PC-3 (cell line): ENCODE results near the gene HLA-DPA1. TPM values are rescaled to one million over a fixed set of nuclear protein-coding genes. Genes with fewer than 3 reads are reported as not detected.
"Not testable (repeated sequence)": the region's sequence is repeated elsewhere in the genome, so short reads cannot be mapped to it uniquely, and the experiment has no call there.

Source experiments
- ATAC-seq: fragments of 200-7000 bp; cut with Tn5 transposase; 2 replicates; pipeline ENCODE4 v1.9.1; 2020; ENCODE audit warnings: mild to moderate bottlenecking, moderate library complexity
- BruUV-seq: library from RNA; stranded (reverse); fragments of 400-500 nt; replicated peaks from 2 replicates; lab custom pipeline; 2021; lab: Mats Ljungman, UMichigan
- CTCF ChIA-PET: fragments of 300-600 bp; sonication (Branson Sonifier 250); formaldehyde crosslinking; loops from one replicate; lab custom pipeline; 2022; ENCODE audit warnings: antibody characterized with exemption; lab: Charles Lee
- POLR2A ChIA-PET: fragments of 300-600 bp; sonication (Branson Sonifier 250); formaldehyde crosslinking; loops from one replicate; lab custom pipeline; 2022; ENCODE audit warnings: antibody characterized with exemption; ENCODE audit not compliant: unreplicated experiment; lab: Charles Lee
- DNase-seq: peaks from one replicate; pipeline ENCODE4 v3.0.0-alpha.2; 2015
- H2AFZ ChIP-seq: fragments of 300-600 bp; sonication (generic); 2 replicates; pipeline ENCODE4 v1.6.0; 2016; ENCODE audit warnings: antibody characterized with exemption, low read length
- H3F3A ChIP-seq: fragments of 300-600 bp; sonication (generic); one replicate; pipeline ENCODE4 v1.6.0; 2017; ENCODE audit warnings: antibody characterized with exemption, low read length, control low read depth, mild to moderate bottlenecking; ENCODE audit not compliant: unreplicated experiment
- H3K27ac ChIP-seq: fragments of 300-600 bp; sonication (generic); 2 replicates; pipeline ENCODE4 v1.5.1; 2016; ENCODE audit warnings: mild to moderate bottlenecking, low read length
- H3K27me3 ChIP-seq: fragments of 300-600 bp; sonication (generic); 2 replicates; pipeline ENCODE4 v1.6.1; 2016; ENCODE audit warnings: low read length, mixed read lengths
- H3K36me3 ChIP-seq: fragments of 300-600 bp; sonication (generic); 2 replicates; pipeline ENCODE4 v1.6.1; 2016; ENCODE audit warnings: low read depth, mixed run types, low read length, mixed read lengths
- H3K4me1 ChIP-seq: fragments of 300-600 bp; sonication (generic); 2 replicates; pipeline ENCODE4 v1.5.1; 2016; ENCODE audit warnings: low read length; ENCODE audit not compliant: insufficient read depth
- H3K4me2 ChIP-seq: fragments of 300-600 bp; sonication (generic); 2 replicates; pipeline ENCODE4 v1.6.0; 2016; ENCODE audit warnings: low read length
- H3K4me3 ChIP-seq: fragments of 300-600 bp; sonication (generic); 2 replicates; pipeline ENCODE4 v1.5.1; 2016; ENCODE audit warnings: mild to moderate bottlenecking, low read length, mixed read lengths
- H3K79me2 ChIP-seq: fragments of 300-600 bp; sonication (generic); 2 replicates; pipeline ENCODE4 v1.6.1; 2017; ENCODE audit warnings: low read length, mixed read lengths
- H3K9ac ChIP-seq: fragments of 300-600 bp; sonication (generic); 2 replicates; pipeline ENCODE4 v1.6.0; 2016; ENCODE audit warnings: mild to moderate bottlenecking, low read length
- H3K9me2 ChIP-seq: fragments of 300-600 bp; sonication (generic); replicated peaks from 2 replicates; pipeline ENCODE4 v1.6.1; 2016; ENCODE audit warnings: mixed run types, low read length, mixed read lengths
- H3K9me3 ChIP-seq: fragments of 300-600 bp; sonication (generic); 2 replicates; pipeline ENCODE4 v1.6.1; 2016; ENCODE audit warnings: low read length, mixed read lengths
- H4K20me1 ChIP-seq: fragments of 300-600 bp; sonication (generic); 2 replicates; pipeline ENCODE4 v1.6.1; 2016; ENCODE audit warnings: low read length, mixed read lengths
- EZH2 ChIP-seq: fragments of 300-600 bp; sonication (generic); IDR thresholded peaks from one replicate; pipeline ENCODE4 v1.6.1; 2017; ENCODE audit warnings: antibody characterized with exemption, mild to moderate bottlenecking, low read length; ENCODE audit not compliant: unreplicated experiment
- EZH2phosphoT487 ChIP-seq: fragments of 300-600 bp; sonication (generic); IDR thresholded peaks from 2 replicates; pipeline ENCODE4 v1.6.1; 2018; ENCODE audit warnings: mild to moderate bottlenecking, antibody characterized with exemption, low read length, borderline replicate concordance
- intact Hi-C: fragments of 100-400 bp; cut with micrococcal nuclease; formaldehyde crosslinking; loops from 2 replicates; pipeline ENCODE4 v1.9.0; 2023
- total RNA-seq: library from RNA; depleted of rRNA; stranded (reverse); fragments of >200 nt; gene quantifications from 2 replicates; pipeline ENCODE4 v1.2.3, GENCODE V29; 2014
- TF ChIP-seq, protein P1 (sequence below): fragments of 300-600 bp; sonication (generic); conservative IDR thresholded peaks from 2 replicates; pipeline ENCODE4 v1.5.1; 2017; ENCODE audit warnings: antibody characterized with exemption, low read depth, mild to moderate bottlenecking, low read length

HLA-DPA1 gene
- total RNA-seq, 1 experiment from 2014 or later: not detected

DNA sequence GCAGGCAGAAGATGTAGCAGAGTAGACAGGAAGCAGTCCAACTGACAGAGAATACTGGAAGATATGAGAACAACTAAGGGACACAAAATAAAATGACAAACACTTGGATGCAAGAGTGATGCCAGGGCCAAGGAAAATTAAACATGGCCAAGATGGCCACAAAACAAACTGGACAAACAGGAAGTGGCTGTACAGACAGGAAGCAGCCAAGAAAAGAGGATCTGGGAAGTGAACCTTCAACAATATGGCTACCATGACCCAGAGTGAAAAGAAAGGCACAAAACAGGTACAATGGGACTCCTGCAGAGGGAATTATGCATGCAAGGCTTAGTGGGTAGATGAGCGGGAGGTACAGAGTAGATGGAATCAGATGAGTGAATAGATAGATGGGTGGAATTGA, 31.4 kb upstream of the HLA-DPA1 start:
- TF ChIP-seq EZH2phosphoT487 (no peak), EZH2 (no peak)
- TF ChIP-seq, protein P1, sequence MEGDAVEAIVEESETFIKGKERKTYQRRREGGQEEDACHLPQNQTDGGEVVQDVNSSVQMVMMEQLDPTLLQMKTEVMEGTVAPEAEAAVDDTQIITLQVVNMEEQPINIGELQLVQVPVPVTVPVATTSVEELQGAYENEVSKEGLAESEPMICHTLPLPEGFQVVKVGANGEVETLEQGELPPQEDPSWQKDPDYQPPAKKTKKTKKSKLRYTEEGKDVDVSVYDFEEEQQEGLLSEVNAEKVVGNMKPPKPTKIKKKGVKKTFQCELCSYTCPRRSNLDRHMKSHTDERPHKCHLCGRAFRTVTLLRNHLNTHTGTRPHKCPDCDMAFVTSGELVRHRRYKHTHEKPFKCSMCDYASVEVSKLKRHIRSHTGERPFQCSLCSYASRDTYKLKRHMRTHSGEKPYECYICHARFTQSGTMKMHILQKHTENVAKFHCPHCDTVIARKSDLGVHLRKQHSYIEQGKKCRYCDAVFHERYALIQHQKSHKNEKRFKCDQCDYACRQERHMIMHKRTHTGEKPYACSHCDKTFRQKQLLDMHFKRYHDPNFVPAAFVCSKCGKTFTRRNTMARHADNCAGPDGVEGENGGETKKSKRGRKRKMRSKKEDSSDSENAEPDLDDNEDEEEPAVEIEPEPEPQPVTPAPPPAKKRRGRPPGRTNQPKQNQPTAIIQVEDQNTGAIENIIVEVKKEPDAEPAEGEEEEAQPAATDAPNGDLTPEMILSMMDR: no peak
- no peak for DNase-seq
- Histone ChIP-seq H3F3A (no peaks in the 10 kb centered on the region), H3K9me3 (0 out of 2 replicates have a peak, but pooled peaks cover 6% of the 10 kb centered on the region), H3K9ac (no peak overlapping the region), H3K79me2 (no peaks in the 10 kb centered on the region), H3K4me1 (no peaks in the 10 kb centered on the region), H3K4me2 (no peak overlapping the region), H3K27me3 (peaks cover 31% of the 10 kb centered on the region), H3K9me2 (no peaks in the 10 kb centered on the region), H4K20me1 (no peaks in the 10 kb centered on the region), H3K27ac (no peak overlapping the region), H3K36me3 (no peaks in the 10 kb centered on the region), H3K4me3 (no peak overlapping the region), H2AFZ (no peak overlapping the region)
- ChIA-PET POLR2A (no interaction called here), CTCF (no interaction called here)
- ATAC-seq: no peak
- no TSS peak for BruUV-seq
- intact Hi-C loops: no loop called here

DNA sequence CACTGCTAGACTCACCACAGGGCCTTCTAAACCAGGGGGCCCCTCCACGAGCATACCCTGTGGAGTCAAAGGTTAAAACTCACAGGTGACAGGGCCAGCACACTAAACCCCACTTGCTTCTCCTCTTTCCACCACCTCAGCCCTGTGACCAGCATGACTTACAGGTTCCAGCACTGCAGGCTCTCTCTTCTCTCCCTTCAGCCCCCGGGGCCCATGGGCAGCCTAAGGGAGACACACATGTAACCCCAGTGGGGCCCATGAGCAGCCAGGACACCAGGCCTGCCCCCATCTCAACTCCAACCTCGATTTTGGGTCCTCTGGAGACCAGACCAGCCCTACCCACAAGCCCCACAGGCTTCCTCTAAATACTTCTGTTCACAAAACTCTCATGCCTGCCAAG, 30.3 kb upstream of the HLA-DPA1 start:
- H2AFZ ChIP-seq: no peak overlapping the region
- ATAC-seq (no peak), DNase-seq (no peak)
- no peaks in the 10 kb centered on the region for H3K4me1 ChIP-seq
- ChIA-PET POLR2A (no interaction called here), CTCF (no interaction called here)
- H3K27ac ChIP-seq: no peak overlapping the region
- no peaks in the 10 kb centered on the region for H3K79me2 ChIP-seq
- no peaks in the 10 kb centered on the region for H3F3A ChIP-seq
- no peaks in the 10 kb centered on the region for H4K20me1 ChIP-seq
- TF ChIP-seq EZH2 (no peak), EZH2phosphoT487 (no peak)
- TF ChIP-seq, protein P1: no peak
- intact Hi-C loops: no loop called here
- H3K4me3 ChIP-seq: no peak overlapping the region
- peaks cover 20% of the 10 kb centered on the region for H3K27me3 ChIP-seq
- no peaks in the 10 kb centered on the region for H3K36me3 ChIP-seq
- H3K4me2 ChIP-seq: no peak overlapping the region
- BruUV-seq: no TSS peak
- H3K9ac ChIP-seq: no peak overlapping the region
- H3K9me3 ChIP-seq: 0 out of 2 replicates have a peak, but pooled peaks cover 6% of the 10 kb centered on the region
- no peaks in the 10 kb centered on the region for H3K9me2 ChIP-seq

DNA sequence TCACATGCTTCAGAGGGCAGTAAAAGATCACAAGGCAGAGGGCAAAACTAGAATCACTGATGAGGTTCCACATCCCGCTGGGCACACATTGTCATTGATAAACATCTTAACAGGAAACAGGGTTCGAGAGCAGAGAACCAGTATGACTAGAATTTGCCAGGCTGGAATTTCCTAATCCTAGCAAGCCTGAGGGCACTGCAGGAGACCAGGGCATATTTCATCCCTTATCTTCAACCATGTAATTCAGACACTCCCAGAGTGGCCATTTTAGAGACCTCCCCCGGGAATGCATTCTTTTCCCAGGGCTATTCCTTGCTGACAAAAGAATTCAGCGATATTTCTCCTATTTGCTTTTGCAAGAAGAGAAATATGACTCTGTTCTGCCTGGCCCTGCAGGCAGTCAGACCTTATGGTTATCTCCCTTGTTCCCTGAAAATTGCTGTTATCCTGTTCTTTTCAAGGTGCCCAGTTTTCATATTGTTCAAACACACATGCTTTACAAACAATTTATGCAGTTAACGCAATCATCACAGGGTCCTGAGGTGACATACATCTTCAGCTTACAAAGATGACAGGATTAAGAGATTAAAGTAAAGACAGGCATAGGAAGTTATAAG, 27.8 kb upstream of the HLA-DPA1 start:
- H3K9ac ChIP-seq, DNase-seq, intact Hi-C loops, H2AFZ ChIP-seq, POLR2A ChIA-PET, H4K20me1 ChIP-seq, H3K27ac ChIP-seq, H3K4me3 ChIP-seq, H3K4me2 ChIP-seq, H3F3A ChIP-seq, H3K36me3 ChIP-seq, H3K27me3 ChIP-seq, BruUV-seq, H3K9me3 ChIP-seq, H3K9me2 ChIP-seq, CTCF ChIA-PET, ATAC-seq, H3K4me1 ChIP-seq, H3K79me2 ChIP-seq: not testable (repeated sequence)
